IPS-11a (cell line): ENCODE measurements around the gene DDIT3.
"Not testable (repeated sequence)": the region's sequence is repeated elsewhere in the genome, so short reads cannot be mapped to it uniquely, and the experiment has no call there.

Source experiments
- H3K4me3 ChIP-seq: one replicate; pipeline ENCODE4 v1.5.1; 2013; ENCODE audit warnings: low read depth, low read length, control low read depth

DDIT3 gene

DNA sequence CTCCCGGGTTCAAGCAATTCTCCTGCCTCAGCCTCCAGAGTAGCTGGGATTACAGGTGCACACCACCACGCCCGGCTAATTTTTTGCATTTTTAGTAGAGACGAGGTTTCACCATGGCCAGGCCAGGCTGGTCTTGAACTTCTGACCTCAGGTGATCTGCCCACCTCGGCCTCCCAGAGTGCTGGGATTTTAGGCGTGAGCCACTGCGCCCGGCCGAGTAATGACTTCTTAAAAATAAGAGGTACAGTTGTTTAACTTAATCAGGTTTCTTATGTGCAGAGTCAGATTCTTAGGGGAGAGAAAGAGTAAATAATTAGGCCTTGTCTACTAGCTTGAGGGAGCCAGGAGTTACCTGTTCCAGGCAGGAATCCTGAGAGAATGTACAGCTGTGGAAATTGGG is 6.1 kb downstream of the DDIT3 start:
- H3K4me3 ChIP-seq = not testable (repeated sequence)

- not testable (repeated sequence) for H3K4me3 ChIP-seq
These were observed 6.6 kb downstream of the DDIT3 start for GRCh38 chr12:57513677-57514076.

- no peak overlapping the region for H3K4me3 ChIP-seq
These were observed 7.0 kb downstream of the DDIT3 start for GRCh38 chr12:57513266-57513665.

GRCh38 chr12:57512665-57513064 is 7.6 kb downstream of the DDIT3 start:
- H3K4me3 ChIP-seq = no peak overlapping the region

- H3K4me3 ChIP-seq = no peak overlapping the region
These were observed 8.6 kb downstream of the DDIT3 start for GRCh38 chr12:57511588-57512325.

DNA sequence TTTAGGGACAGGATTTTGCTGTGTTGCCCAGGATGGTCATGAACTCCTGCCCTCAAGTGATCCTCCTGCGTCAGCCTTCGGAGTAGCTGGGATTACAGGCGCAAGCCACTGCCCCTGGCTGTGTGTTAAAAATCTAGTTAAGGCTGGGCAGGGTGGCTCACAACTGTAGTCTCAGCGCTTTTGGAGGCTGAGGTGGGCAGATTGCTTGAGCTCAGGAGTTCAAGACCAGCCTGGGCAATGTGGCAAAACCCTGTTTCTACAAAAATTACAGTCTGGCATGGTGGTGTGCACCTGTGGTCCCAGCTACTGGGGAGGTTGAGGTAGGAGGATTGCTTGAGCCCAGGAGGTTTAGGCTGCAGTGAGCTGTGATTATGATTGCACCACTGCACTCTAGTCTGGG is 9.2 kb downstream of the DDIT3 start:
- no peak overlapping the region for H3K4me3 ChIP-seq

- H3K4me3 ChIP-seq = not testable (repeated sequence)
These were observed 12.5 kb downstream of the DDIT3 start for GRCh38 chr12:57507796-57508195.

- not testable (repeated sequence) for H3K4me3 ChIP-seq
These were observed 13.8 kb downstream of the DDIT3 start for GRCh38 chr12:57506541-57506940.

GRCh38 chr12:57502311-57502969 is 17.9 kb downstream of the DDIT3 start:
- H3K4me3 ChIP-seq = not testable (repeated sequence)

DNA sequence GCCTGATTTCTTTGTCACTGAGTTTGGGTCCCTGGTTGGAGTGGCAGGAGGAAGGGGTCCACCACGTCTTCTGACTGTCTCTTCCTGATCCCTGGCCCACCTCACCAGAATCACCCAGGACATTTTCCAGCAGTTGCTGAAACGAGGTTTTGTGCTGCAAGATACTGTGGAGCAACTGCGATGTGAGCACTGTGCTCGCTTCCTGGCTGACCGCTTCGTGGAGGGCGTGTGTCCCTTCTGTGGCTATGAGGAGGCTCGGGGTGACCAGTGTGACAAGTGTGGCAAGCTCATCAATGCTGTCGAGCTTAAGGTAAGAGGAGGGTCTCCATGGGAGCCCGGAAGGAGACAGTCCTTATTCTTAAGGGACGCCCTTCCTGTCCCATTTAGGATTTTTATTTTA is 20.1 kb downstream of the DDIT3 start:
- no peak overlapping the region for H3K4me3 ChIP-seq

GRCh38 chr12:57498571-57498970 is 21.7 kb downstream of the DDIT3 start:
- H3K4me3 ChIP-seq = no peak overlapping the region

DNA sequence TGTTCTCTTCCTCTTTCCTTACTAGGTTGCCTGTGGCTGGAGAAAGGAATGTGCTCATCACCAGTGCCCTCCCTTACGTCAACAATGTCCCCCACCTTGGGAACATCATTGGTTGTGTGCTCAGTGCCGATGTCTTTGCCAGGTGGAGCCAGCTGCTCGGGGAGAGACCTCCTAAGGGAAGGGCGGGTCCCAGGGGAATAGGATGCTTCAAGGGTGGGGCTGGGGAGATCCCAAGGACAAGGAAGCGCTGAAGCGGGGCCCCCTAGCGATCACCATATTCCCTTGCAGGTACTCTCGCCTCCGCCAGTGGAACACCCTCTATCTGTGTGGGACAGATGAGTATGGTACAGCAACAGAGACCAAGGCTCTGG is 22.2 kb downstream of the DDIT3 start:
- H3K4me3 ChIP-seq = no peak overlapping the region

GRCh38 chr12:57497223-57498131 is 22.8 kb downstream of the DDIT3 start:
- no peak overlapping the region for H3K4me3 ChIP-seq

DNA sequence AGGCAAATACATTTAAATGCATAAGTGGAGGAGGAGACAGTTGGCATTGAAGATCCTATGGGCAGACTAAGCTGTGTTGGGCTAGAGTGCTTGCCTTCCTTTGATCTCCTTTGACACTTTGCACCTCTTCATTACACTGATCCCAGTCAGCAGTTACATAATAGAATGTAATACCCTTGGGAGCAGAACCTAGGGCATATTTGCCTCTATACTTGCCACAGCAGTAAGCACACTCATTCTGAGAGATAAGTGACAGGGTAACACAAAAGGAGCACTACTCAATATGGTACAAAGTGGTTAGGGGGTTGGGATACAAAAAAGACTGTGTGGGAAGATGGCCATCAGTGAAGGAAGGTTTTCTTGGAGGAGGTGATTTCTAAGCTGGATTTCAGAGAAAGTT is 23.5 kb downstream of the DDIT3 start:
- H3K4me3 ChIP-seq = no peak overlapping the region

GRCh38 chr12:57495051-57495701 is 25.1 kb downstream of the DDIT3 start:
- not testable (repeated sequence) for H3K4me3 ChIP-seq

DNA sequence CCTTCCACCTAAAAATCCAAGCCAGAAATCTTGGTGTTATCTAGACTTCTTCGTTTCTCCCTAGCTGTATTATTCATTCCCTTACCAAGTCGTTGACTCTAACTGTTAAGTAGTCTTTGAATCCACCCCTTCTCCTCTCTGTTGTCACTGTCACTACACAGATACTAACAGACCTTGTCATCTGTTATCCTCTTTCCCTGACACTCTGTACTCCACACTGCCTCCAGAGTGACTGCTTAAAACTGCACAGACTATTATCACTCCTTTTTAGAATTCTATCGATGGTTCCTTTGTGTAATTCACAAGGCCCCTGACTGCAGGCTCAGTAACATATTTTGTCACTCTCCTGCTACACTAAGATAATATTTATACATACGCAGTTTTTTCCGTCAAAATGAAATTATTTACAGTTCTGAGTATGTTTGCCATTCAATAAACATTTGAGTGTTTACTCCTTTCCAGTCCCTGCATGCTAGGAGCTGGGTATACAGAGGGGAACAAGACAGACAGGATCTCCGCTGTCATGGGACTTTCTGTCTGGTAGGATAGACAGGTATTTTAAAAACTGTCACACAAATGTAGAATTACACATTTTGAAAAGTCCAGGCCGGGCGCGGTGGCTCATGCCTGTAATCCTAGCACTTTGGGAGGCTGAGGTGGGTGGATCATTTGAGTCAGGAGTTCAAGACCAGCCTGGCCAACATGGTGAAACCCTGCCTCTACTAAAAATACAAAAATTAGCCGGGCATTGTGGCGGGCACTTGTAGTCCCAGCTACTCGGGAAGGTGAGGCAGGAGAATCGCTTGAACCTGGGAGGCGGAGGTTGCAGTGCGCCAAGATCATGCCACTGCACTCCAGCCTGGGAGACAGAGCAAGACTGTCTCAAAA is 28.7 kb downstream of the DDIT3 start:
- H3K4me3 ChIP-seq = no peak overlapping the region

GRCh38 chr12:57490126-57490525 is 30.2 kb downstream of the DDIT3 start:
- no peak overlapping the region for H3K4me3 ChIP-seq

DNA sequence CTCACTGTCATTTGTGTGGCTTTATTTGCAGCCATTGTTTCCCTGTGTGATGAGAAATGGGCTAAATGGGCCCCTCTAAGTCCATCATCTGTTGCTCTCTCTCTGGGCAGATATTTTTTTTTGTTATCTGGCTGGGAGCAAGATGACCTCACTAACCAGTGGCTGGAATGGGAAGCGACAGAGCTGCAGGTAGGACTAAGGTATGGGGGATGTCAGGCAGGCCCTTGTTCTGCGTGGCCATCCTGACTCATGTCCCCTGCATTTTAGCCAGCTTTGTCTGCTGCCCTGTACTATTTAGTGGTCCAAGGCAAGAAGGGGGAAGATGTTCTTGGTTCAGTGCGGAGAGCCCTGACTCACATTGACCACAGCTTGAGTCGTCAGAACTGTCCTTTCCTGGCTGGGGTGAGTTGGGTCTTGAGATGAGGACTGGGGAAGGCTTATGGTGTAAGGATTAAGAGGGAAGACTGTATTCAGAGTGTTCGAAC is 31.1 kb downstream of the DDIT3 start:
- H3K4me3 ChIP-seq = peak overlapping the region; percentile 100

DNA sequence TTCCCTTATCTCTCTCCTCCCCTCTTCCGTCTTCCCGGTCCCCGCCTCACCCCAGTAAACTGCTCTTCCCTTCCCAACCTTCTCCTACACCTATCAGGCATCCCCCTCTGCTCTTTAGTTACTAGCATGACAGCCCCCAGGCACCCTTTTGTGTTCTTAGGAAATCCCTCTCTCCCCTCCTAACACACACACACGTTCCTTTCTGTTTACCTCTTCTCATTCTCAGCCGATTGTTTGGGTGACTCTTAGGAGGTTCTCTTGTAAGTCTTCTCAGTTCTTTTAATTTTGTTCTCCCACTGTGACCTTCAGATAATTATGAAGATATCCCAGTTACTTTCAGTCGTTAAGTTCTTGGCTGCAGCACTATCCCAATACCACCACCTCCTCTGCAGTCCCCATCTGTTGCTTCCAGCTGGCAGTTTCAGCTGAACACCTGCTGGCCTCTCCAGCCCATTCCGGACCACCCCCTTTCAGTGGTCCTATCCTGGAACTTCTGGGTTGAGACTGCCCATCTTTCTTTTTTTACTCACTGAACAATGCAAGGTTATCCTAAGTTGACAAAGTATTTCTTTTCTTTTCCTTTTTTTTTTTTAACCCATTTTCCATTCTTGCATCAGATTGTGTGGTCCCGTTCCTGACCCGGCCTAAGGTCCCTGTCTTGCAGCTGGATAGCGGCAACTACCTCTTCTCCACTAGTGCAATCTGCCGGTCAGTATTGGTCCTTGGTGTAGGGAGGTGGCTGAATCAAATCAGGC is 31.7 kb downstream of the DDIT3 start:
- peak overlapping the region; percentile 100 for H3K4me3 ChIP-seq
